ENCODE results near the gene SYT6.
A peak's percentile ranks its signal among the peaks of the same experiment; 100 is the strongest.

Gene SYT6

DNA sequence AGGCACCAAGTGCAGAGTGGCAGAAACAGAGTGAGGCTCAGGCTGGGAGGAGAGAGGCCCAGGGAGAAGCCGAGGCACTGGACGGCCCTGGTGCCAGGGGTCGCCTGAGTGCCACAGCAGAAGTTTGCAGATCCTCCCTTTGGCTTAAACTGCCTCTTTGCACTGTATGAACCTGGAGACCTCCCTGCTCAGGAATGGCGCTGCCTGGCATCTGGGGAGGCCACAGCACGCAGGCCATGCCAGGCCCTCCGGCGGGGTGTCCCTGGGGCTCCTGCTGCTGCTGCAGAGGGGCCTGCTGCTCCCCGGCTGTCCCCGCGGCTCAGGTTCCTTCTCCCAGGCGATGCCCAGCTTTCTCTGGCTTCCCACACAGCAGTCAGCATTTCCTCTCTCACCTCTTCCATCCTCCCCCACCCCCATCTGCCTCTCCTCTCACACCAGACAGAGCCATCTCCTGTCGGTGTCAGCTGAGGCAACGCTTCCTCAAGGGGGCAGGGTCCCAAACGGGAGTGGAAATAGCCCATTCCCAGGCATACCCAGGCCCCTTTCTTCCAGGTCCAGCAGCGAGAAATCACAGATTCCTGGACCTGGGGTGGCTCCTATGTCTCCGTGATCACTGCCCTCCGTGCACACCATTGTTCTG is 35.2 kb downstream of the SYT6 start:
- no peak for DNase-seq

- DNase-seq: no peak
Observed at GRCh38 chr1:114117654-114118053, 36.0 kb downstream of the SYT6 start.

DNA sequence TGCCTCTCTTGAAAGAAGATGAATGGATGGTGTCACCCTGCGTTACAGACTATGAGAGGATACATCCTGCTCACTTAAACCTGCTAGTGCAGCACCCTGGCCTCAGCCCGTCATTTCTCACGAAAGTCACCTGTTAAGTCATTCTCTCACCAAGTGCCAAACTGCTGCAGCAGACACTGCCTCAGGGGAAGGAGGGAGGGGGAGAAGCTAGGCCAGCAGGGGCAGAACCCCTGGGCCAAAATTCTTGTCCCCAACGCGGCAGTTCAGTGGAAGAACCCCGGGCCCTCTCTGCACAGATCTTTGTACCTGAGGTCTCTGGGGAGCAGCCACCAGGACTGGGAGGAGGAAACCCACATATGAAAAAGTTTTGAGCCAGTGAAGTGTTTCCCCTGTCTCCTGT is 37.6 kb downstream of the SYT6 start:
- DNase-seq: no peak

- DNase-seq: peak in 1 of 51 donors; percentile 4
Observed at GRCh38 chr1:114114185-114115094, 39.2 kb downstream of the SYT6 start.

GRCh38 chr1:114113411-114114184 is 40.1 kb downstream of the SYT6 start:
- DNase-seq: peak in 15 of 51 donors; percentile 8 to 41 (median 15)

GRCh38 chr1:114112775-114113174 is 40.9 kb downstream of the SYT6 start:
- DNase-seq: no peak

- DNase-seq: no peak
Observed at GRCh38 chr1:114111731-114112641, 41.7 kb downstream of the SYT6 start.

- no peak for DNase-seq
Observed at GRCh38 chr1:114109981-114110380, 43.7 kb downstream of the SYT6 start.

DNA sequence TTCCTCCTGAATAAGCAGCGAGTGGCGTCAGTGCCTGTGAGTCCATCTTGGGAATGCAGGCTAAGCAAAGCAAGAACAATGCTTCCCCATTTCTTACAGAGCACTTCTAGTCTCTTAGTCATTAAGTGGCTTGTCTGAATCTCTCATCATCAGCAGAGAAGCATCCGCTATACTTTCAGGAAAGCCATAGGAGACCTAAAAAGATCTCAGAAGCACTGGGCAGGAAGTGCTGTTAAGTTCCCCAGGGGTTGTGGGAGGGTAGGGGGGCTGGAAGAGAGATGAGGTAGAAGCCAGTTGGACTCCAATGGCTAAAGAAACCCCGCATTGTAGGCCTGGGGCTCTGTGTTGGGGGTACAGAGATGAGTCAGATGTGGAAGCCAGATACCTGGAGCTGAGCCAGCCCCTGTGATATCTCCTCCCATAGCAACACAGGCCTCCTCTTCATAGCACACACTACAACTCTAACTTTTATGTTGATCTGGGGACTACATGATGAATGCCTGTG is 44.9 kb downstream of the SYT6 start:
- peak in 7 of 51 donors; percentile 4 to 19 (median 10) for DNase-seq

GRCh38 chr1:114107474-114108435 is 45.9 kb downstream of the SYT6 start:
- DNase-seq: no peak

DNA sequence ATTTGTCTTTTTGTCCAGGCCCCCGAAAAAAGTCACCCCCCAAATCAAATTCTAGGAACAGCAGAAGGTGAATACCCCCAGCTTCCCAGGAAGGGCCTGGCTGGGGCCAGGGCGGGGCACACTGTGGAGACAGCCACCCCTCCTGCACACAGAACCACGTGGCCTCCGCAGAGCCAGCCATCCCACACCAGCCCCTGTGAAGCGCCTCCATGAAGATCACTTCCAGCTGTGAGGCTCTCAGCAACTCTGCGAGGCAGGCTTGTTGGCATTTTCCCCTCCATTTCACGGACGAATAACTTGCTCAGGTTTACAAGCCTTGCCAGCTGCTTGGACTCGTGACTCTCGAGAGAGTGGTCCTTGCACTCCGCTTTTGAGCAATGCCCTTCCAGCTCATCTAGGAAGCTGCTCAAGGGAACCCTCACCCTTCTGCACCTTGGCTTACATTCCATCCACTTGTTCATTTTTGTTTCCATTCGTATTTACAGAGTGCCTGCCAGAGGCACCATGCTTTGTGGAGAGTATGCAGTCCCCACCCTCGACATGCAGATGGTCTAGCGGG is 48.2 kb downstream of the SYT6 start:
- no peak for DNase-seq

DNA sequence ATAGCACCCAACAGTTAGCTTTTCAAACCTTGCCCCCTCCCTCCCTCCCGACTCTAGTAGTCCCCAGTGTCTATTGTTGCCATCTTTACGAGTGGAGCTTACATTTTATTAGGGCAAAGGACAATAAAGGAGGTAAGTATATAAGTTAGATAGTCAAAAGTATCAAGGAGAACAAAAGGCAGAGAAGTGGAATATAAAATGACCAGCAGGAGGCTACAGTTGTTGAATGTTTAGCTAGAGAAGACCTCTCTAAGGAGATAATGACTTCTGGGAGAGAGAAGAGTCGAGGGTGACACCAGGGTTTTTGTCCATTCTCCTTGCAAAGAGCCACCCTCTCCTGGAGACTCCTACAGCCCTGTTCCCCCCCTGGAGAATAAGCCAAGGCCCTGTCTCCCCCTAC is 48.7 kb downstream of the SYT6 start:
- no peak for DNase-seq

GRCh38 chr1:114103992-114104391 is 49.7 kb downstream of the SYT6 start:
- DNase-seq: peak in 1 of 51 donors; percentile 4

DNA sequence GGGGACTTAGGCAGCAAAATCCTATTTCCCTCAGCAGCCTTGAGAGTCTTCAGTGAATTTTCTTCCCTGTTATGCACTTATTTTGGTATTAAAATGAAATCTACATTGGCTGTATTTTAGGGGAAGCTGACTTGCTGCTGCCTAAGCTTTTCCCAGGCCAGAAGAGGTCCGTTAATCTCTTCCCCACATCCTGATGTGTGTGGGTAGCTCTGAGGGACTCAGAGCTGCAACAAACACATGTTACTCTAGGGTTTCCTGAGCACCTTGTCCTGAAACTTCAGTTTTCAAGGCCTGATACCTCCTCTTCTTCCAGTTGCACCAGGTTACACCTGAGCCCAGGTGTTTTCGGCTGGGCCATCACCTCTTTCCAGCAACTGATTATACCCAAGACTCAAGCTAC is 51.5 kb downstream of the SYT6 start:
- no peak for DNase-seq

GRCh38 chr1:114100148-114100547 is 53.5 kb downstream of the SYT6 start:
- DNase-seq: no peak

DNA sequence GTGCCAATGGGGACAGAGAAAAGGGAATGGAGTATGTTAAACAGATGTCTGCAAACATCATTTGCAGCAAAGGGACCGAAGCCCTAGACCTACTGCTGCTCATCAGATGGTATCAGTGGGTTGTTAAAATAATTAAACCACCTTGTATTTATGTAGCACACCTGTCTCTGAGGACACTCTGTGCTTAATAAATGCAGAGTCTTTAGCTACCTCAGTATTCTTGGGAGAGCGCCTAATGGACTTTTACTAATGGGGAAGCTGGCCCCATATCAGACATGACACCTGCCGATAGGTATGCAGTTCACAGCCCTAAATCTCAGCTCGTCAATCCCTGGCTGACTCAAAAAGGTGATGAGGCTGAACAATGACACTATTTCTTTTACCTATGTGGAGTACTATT is 54.4 kb downstream of the SYT6 start:
- DNase-seq: no peak

- DNase-seq: no peak
Observed at GRCh38 chr1:114097109-114097508, 56.6 kb downstream of the SYT6 start.

- DNase-seq: no peak
Observed at GRCh38 chr1:114094675-114095074, 59.0 kb downstream of the SYT6 start.

DNA sequence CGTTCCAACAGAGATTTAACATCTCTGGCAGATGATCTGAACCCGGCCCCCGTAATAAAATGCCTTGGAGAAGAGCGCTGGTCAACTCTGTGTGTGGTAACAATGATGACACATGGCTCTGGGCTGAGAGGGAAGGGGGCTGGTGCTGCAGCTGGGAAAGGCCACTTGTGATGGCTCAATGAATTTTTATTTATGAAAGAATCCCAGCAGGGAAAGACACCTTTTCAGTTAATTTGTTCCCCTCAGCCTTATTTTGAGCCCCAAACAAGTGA is 59.4 kb downstream of the SYT6 start:
- DNase-seq: no peak
